ENCODE measurements around the gene C1orf74. TPM values are rescaled to one million over a fixed set of nuclear protein-coding genes. Genes with fewer than 3 reads are reported as not detected.

The C1orf74 gene
- total RNA-seq, 3 donors from 2014 or later (not counting 1 experiment from before 2014, with no cell fraction given): 0.75 to 0.88 (median 0.80) TPM

GRCh38 chr1:209751627-209752231, 32.6 kb downstream of the C1orf74 start:
- DNase-seq (peak in 1 of 2 donors; percentile 53), ATAC-seq (no peak)
- H3K4me1 ChIP-seq (ENCODE audit: control insufficient read depth, insufficient read depth, low read length): peaks cover 44% of the 10 kb centered on the region
- H3K9me3 ChIP-seq (ENCODE audit: control insufficient read depth, insufficient read depth, low read length): no peaks in the 10 kb centered on the region
- Mint-ChIP-seq H3K36me3 (no peaks in the 10 kb centered on the region), H3K4me3 (peak overlapping the region; percentile 55), H3K4me1 (peaks cover 44 to 46% of the 10 kb centered on the region in 2 donors), H3K27me3 (ENCODE audit: low read depth in 2 of 2) (no peaks in the 10 kb centered on the region), H3K27ac (peak overlapping the region; percentile 54 to 74), H3K9me3 (no peaks in the 10 kb centered on the region)
- no peak for TF ChIP-seq CTCF (IDR thresholded peaks at IDR 0.05)
- H3K27me3 ChIP-seq (ENCODE audit: control insufficient read depth, insufficient read depth, low read length): no peaks in the 10 kb centered on the region
- H3K27ac ChIP-seq (ENCODE audit: low read length): peak overlapping the region; percentile 28
- 18% methylated on average over 5 of the region's 5 CpGs for WGBS (ENCODE audit: insufficient coverage)
- intact Hi-C loops (cut with micrococcal nuclease): no loop called here
- H3K4me3 ChIP-seq (ENCODE audit: low read length): no peak overlapping the region
- H3K36me3 ChIP-seq (ENCODE audit: control insufficient read depth, insufficient read depth, low read length): no peaks in the 10 kb centered on the region

GRCh38 chr1:209749670-209750323, 34.6 kb downstream of the C1orf74 start:
- H3K9me3 Mint-ChIP-seq: no peaks in the 10 kb centered on the region
- no peaks in the 10 kb centered on the region for H3K36me3 Mint-ChIP-seq
- ATAC-seq: no peak
- H3K27me3 Mint-ChIP-seq (ENCODE audit: low read depth in 2 of 2): no peaks in the 10 kb centered on the region
- peak in 1 of 2 donors; percentile 28 for DNase-seq
- no peak overlapping the region for H3K27ac Mint-ChIP-seq
- H3K4me1 Mint-ChIP-seq: peaks cover 24 to 27% of the 10 kb centered on the region in 2 donors
- Histone ChIP-seq H3K27ac (ENCODE audit: low read length) (no peak overlapping the region), H3K27me3 (ENCODE audit: control insufficient read depth, insufficient read depth, low read length) (no peaks in the 10 kb centered on the region), H3K9me3 (ENCODE audit: control insufficient read depth, insufficient read depth, low read length) (no peaks in the 10 kb centered on the region), H3K4me3 (ENCODE audit: low read length) (no peak overlapping the region), H3K36me3 (ENCODE audit: control insufficient read depth, insufficient read depth, low read length) (no peaks in the 10 kb centered on the region), H3K4me1 (ENCODE audit: control insufficient read depth, insufficient read depth, low read length) (peaks cover 31% of the 10 kb centered on the region)
- intact Hi-C loops (cut with micrococcal nuclease): loop anchor here (5.0 kb wide), 1 partner anchor 57 kb away; no protein-coding TSS in a partner anchor
- TF ChIP-seq CTCF (IDR thresholded peaks at IDR 0.05): no peak
- no peak overlapping the region for H3K4me3 Mint-ChIP-seq
- 85% methylated on average over 3 of the region's 6 CpGs for WGBS (ENCODE audit: insufficient coverage)

GRCh38 chr1:209749205-209749604, 35.2 kb downstream of the C1orf74 start:
- intact Hi-C loops (cut with micrococcal nuclease): loop anchor here (5.0 kb wide), 1 partner anchor 57 kb away; no protein-coding TSS in a partner anchor
- H3K27me3 Mint-ChIP-seq (ENCODE audit: low read depth in 2 of 2): no peaks in the 10 kb centered on the region
- no peak overlapping the region for H3K4me3 Mint-ChIP-seq
- Histone ChIP-seq H3K36me3 (ENCODE audit: control insufficient read depth, insufficient read depth, low read length) (no peaks in the 10 kb centered on the region), H3K27me3 (ENCODE audit: control insufficient read depth, insufficient read depth, low read length) (no peaks in the 10 kb centered on the region), H3K27ac (ENCODE audit: low read length) (no peak overlapping the region), H3K4me3 (ENCODE audit: low read length) (no peak overlapping the region), H3K9me3 (ENCODE audit: control insufficient read depth, insufficient read depth, low read length) (no peaks in the 10 kb centered on the region), H3K4me1 (ENCODE audit: control insufficient read depth, insufficient read depth, low read length) (peaks cover 28% of the 10 kb centered on the region)
- no peak for ATAC-seq
- WGBS (ENCODE audit: insufficient coverage): 75% methylated on average over 1 of the region's 2 CpGs
- no peaks in the 10 kb centered on the region for H3K36me3 Mint-ChIP-seq
- no peak for TF ChIP-seq CTCF (IDR thresholded peaks at IDR 0.05)
- H3K9me3 Mint-ChIP-seq: no peaks in the 10 kb centered on the region
- H3K27ac Mint-ChIP-seq: no peak overlapping the region
- peaks cover 24 to 26% of the 10 kb centered on the region in 2 donors for H3K4me1 Mint-ChIP-seq
- no peak for DNase-seq
